KMS-11 (cell line): ENCODE measurements around the gene GLCE.
"Not testable (repeated sequence)": the region's sequence is repeated elsewhere in the genome, so short reads cannot be mapped to it uniquely, and the experiment has no call there.

Experiments
- H2AFZ ChIP-seq: fragments of 200-600 bp; sonication (generic); 2 replicates; pipeline ENCODE4 v1.6.1; 2016; ENCODE audit warnings: antibody characterized with exemption, mixed run types, low read depth
- H3K27ac ChIP-seq: fragments of 200-600 bp; sonication (generic); 2 replicates; pipeline ENCODE4 v1.6.1; 2016; ENCODE audit warnings: mild to moderate bottlenecking, mixed run types
- H3K27me3 ChIP-seq: fragments of 200-600 bp; sonication (generic); 2 replicates; pipeline ENCODE4 v1.6.1; 2017; ENCODE audit warnings: mild to moderate bottlenecking, low read depth, mixed run types, moderate library complexity; ENCODE audit not compliant: insufficient read depth
- H3K36me3 ChIP-seq: fragments of 200-600 bp; sonication (generic); 2 replicates; pipeline ENCODE4 v1.6.1; 2017; ENCODE audit warnings: mild to moderate bottlenecking, mixed run types; ENCODE audit not compliant: insufficient read depth
- H3K4me1 ChIP-seq: fragments of 200-600 bp; sonication (generic); 2 replicates; pipeline ENCODE4 v1.6.1; 2016; ENCODE audit warnings: mild to moderate bottlenecking, low read depth, mixed run types; ENCODE audit not compliant: poor library complexity, severe bottlenecking
- H3K4me2 ChIP-seq: fragments of 200-600 bp; sonication (generic); 2 replicates; pipeline ENCODE4 v1.7.0; 2016; ENCODE audit warnings: mild to moderate bottlenecking, mixed run types
- H3K4me3 ChIP-seq: fragments of 200-600 bp; sonication (generic); IDR thresholded peaks from 2 replicates; pipeline ENCODE4 v1.6.1; 2017; ENCODE audit warnings: low read depth, low read length, mixed read lengths; ENCODE audit not compliant: insufficient read depth
- H3K79me2 ChIP-seq: fragments of 200-600 bp; sonication (generic); 2 replicates; pipeline ENCODE4 v1.6.1; 2016; ENCODE audit warnings: low read depth, mixed run types; ENCODE audit not compliant: insufficient read depth
- H3K9ac ChIP-seq: fragments of 200-600 bp; sonication (generic); 2 replicates; pipeline ENCODE4 v1.6.1; 2016; ENCODE audit warnings: mild to moderate bottlenecking, mixed run types
- H4K20me1 ChIP-seq: fragments of 200-600 bp; sonication (generic); 2 replicates; pipeline ENCODE4 v1.6.1; 2016; ENCODE audit warnings: mild to moderate bottlenecking, mixed run types; ENCODE audit not compliant: insufficient read depth
- TF ChIP-seq, protein P1 (sequence below): fragments of 200-600 bp; sonication (generic); conservative IDR thresholded peaks from 2 replicates; pipeline ENCODE4 v1.6.1; 2017; ENCODE audit warnings: low read depth, mild to moderate bottlenecking, antibody characterized with exemption, low read length, moderate library complexity, mixed read lengths

GLCE gene

DNA sequence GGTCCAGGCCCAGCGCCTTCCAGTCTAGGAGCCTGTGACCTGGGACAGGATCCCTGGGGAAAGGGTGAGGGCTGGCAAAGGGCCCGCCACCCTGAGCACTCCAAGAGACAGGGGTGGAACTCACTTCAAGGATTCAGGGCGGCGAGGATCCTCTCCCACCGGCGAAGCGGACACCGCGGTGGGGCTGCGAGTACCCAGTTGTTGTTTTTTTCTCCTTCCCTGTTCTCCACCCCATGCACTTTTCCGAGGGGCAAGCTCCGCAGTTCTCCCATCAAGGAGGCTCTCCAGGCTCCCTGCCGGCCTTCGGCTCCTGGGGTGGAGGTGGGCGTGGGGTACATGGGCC is 137.9 kb downstream of the GLCE start:
- Histone ChIP-seq H3K4me1 (no peaks in the 10 kb centered on the region), H2AFZ (peak overlapping the region; percentile 59), H4K20me1 (no peaks in the 10 kb centered on the region), H3K9ac (no peak overlapping the region), H3K36me3 (no peaks in the 10 kb centered on the region), H3K27me3 (peaks cover 10% of the 10 kb centered on the region; the same call in 1 of the 2 replicates), H3K4me3 (no peak overlapping the region), H3K79me2 (no peaks in the 10 kb centered on the region), H3K4me2 (no peak overlapping the region), H3K27ac (no peak overlapping the region)
- TF ChIP-seq, protein P1, sequence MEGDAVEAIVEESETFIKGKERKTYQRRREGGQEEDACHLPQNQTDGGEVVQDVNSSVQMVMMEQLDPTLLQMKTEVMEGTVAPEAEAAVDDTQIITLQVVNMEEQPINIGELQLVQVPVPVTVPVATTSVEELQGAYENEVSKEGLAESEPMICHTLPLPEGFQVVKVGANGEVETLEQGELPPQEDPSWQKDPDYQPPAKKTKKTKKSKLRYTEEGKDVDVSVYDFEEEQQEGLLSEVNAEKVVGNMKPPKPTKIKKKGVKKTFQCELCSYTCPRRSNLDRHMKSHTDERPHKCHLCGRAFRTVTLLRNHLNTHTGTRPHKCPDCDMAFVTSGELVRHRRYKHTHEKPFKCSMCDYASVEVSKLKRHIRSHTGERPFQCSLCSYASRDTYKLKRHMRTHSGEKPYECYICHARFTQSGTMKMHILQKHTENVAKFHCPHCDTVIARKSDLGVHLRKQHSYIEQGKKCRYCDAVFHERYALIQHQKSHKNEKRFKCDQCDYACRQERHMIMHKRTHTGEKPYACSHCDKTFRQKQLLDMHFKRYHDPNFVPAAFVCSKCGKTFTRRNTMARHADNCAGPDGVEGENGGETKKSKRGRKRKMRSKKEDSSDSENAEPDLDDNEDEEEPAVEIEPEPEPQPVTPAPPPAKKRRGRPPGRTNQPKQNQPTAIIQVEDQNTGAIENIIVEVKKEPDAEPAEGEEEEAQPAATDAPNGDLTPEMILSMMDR, result no peak

DNA sequence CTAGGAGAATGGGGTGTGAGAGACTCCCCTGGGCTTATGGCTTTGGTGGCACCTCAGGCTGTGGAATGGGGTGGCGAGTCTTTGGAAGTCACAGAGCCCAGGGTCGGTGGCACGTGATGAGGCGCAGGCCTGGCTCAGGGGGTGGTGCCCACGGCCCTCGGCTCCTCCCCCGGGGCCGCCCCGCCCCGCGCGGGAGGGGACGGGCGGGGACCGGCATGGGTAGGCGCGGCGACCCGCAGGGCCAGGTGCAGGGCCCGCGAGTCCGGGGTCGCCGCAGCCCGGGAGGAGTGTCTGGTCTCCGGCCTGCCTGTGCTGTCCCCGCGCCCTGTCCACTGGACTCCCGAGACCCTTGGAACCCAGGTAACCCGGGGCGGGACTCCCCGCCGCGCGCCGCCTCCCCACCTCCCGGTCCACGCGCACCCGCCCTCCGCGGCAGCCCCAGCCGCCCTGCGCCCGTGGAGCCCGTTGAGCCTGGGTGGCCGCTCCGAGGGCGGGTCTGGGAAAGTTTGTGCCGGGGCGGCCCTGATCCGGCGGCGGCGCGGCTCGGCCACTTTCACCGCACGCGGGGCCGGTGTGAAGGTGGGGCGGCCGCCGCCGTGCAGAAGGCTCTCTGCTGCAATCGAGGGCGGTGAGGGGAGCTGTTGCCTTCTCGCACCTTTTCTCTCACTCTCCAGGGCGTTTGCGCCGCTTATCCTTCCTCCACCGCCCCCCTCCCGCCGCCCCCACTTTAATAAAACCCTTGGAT is 138.4 kb downstream of the GLCE start, which contains the start of gene PAQR5:
Gene PAQR5 (plus strand): TSS at position 216 of the 745 bp plus-strand sequence. CDS start 61,169 bp downstream, outside the sequence.
- H3K27ac ChIP-seq, result no peak within 1 kb of the TSS
- H3K4me1 ChIP-seq, result no peaks in the 10 kb centered on the region
- no peaks in the 10 kb centered on the region for H3K36me3 ChIP-seq
- H2AFZ ChIP-seq, result peak within 1 kb of the TSS; percentile 59
- no peaks in the 10 kb centered on the region for H4K20me1 ChIP-seq
- no peaks in the 10 kb centered on the region for H3K79me2 ChIP-seq
- H3K4me3 ChIP-seq, result no peak within 1 kb of the TSS
- TF ChIP-seq, protein P1, result no peak
- no peak within 1 kb of the TSS for H3K9ac ChIP-seq
- peaks cover 10% of the 10 kb centered on the region; the same call in 1 of the 2 replicates for H3K27me3 ChIP-seq
- peak within 1 kb of the TSS; percentile 29; the same call in 1 of the 2 replicates for H3K4me2 ChIP-seq

- Histone ChIP-seq H3K79me2 (no peaks in the 10 kb centered on the region), H3K27ac (no peak overlapping the region), H3K27me3 (peaks cover 10% of the 10 kb centered on the region; the same call in 1 of the 2 replicates), H3K4me3 (no peak overlapping the region), H3K4me1 (no peaks in the 10 kb centered on the region), H3K9ac (no peak overlapping the region), H4K20me1 (no peaks in the 10 kb centered on the region), H3K4me2 (0 out of 2 replicates have a peak overlapping the region, but pooled peaks have one; percentile 29), H3K36me3 (no peaks in the 10 kb centered on the region), H2AFZ (peak overlapping the region; percentile 59; the same call in 1 of the 2 replicates)
- TF ChIP-seq, protein P1, result no peak
Observed at GRCh38 chr15:69299451-69299886, 139.0 kb downstream of the GLCE start.

- no peaks in the 10 kb centered on the region for H3K36me3 ChIP-seq
- H3K27ac ChIP-seq, result no peak overlapping the region
- H3K4me3 ChIP-seq, result no peak overlapping the region
- no peak overlapping the region for H2AFZ ChIP-seq
- H3K9ac ChIP-seq, result no peak overlapping the region
- no peaks in the 10 kb centered on the region for H4K20me1 ChIP-seq
- TF ChIP-seq, protein P1, result no peak
- no peaks in the 10 kb centered on the region for H3K79me2 ChIP-seq
- peaks cover 10% of the 10 kb centered on the region; the same call in 1 of the 2 replicates for H3K27me3 ChIP-seq
- no peak overlapping the region for H3K4me2 ChIP-seq
- H3K4me1 ChIP-seq, result no peaks in the 10 kb centered on the region
Observed at GRCh38 chr15:69299943-69300588, 139.6 kb downstream of the GLCE start.

DNA sequence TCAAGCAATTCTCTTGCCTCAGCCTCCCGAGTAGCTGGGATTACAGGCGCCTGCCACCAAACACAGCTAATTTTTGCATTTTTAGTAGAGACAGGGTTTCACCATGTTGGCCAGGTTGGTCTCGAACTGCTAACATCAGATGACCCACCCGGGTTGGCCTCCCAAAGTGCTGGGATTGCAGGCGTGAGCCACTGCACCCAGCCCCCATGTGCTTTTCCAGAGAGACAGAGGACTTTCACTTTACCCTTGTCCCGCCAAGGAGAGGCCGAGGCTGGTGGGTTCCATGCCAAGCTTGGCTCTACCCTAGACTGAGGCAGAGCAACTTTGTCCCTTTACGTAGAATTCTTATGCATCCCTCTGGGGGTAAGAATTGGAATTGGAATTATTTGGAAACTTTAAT is 140.7 kb downstream of the GLCE start:
- H3K4me3 ChIP-seq, H2AFZ ChIP-seq, H3K4me1 ChIP-seq, H3K79me2 ChIP-seq, H3K4me2 ChIP-seq, H3K36me3 ChIP-seq, H4K20me1 ChIP-seq, H3K9ac ChIP-seq, H3K27ac ChIP-seq: not testable (repeated sequence)
- peaks cover 10% of the 10 kb centered on the region; the same call in 1 of the 2 replicates for H3K27me3 ChIP-seq

- H4K20me1 ChIP-seq, H3K9ac ChIP-seq, H3K4me1 ChIP-seq, H2AFZ ChIP-seq, H3K4me2 ChIP-seq, H3K27ac ChIP-seq, H3K4me3 ChIP-seq, H3K36me3 ChIP-seq, H3K79me2 ChIP-seq: not testable (repeated sequence)
- H3K27me3 ChIP-seq, result peaks cover 10% of the 10 kb centered on the region; the same call in 1 of the 2 replicates
Observed at GRCh38 chr15:69302087-69302486, 141.7 kb downstream of the GLCE start.
